SJCRH30 (cell line): Measurements from ENCODE around the gene KCNH8. TPM values are rescaled to one million over a fixed set of nuclear protein-coding genes. Genes with fewer than 3 reads are reported as not detected.

ENCODE experiments used
- DNase-seq, 2 experiments: peaks; one replicate each; pipeline ENCODE4 v3.0.0-alpha.2; 2015 to 2020
- H3K27ac ChIP-seq: fragments of 250-450 bp; sonication (Bioruptor Pico); 2 replicates; pipeline ENCODE4 v1.5.1; 2020; ENCODE audit warnings: mild to moderate bottlenecking, moderate library complexity
- H3K27me3 ChIP-seq: fragments of 250-450 bp; sonication (Bioruptor Pico); 2 replicates; pipeline ENCODE4 v1.5.1; 2020; ENCODE audit warnings: mild to moderate bottlenecking, moderate library complexity
- H3K36me3 ChIP-seq: fragments of 250-450 bp; sonication (Bioruptor Pico); 2 replicates; pipeline ENCODE4 v1.5.1; 2020; ENCODE audit warnings: mild to moderate bottlenecking, moderate library complexity
- H3K4me1 ChIP-seq: fragments of 250-450 bp; sonication (Bioruptor Pico); 2 replicates; pipeline ENCODE4 v1.5.1; 2020; ENCODE audit warnings: mild to moderate bottlenecking, moderate library complexity
- H3K4me3 ChIP-seq: fragments of 250-450 bp; sonication (Bioruptor Pico); 2 replicates; pipeline ENCODE4 v1.5.1; 2020; ENCODE audit warnings: mild to moderate bottlenecking, moderate library complexity
- H3K9me3 ChIP-seq: fragments of 250-450 bp; sonication (Bioruptor Pico); replicated peaks from 2 replicates; pipeline ENCODE4 v1.5.1; 2020; ENCODE audit warnings: mild to moderate bottlenecking, moderate library complexity
- total RNA-seq: library from RNA; depleted of rRNA; stranded (reverse); fragments of >200 nt; shearing (Covaris generic); gene quantifications from 2 replicates; pipeline ENCODE4 v1.2.3, GENCODE V29; 2014

Gene KCNH8
- total RNA-seq, 1 experiment from 2014 or later, result not detected

GRCh38 chr3:19428729-19429128 lies 280.4 kb downstream of the KCNH8 start:
- H3K9me3 ChIP-seq, result no peaks in the 10 kb centered on the region
- no peaks in the 10 kb centered on the region for H3K27me3 ChIP-seq
- DNase-seq, result no peak
- no peak overlapping the region for H3K4me3 ChIP-seq
- H3K27ac ChIP-seq, result no peak overlapping the region
- H3K36me3 ChIP-seq, result no peaks in the 10 kb centered on the region
- H3K4me1 ChIP-seq, result no peaks in the 10 kb centered on the region

- H3K4me3 ChIP-seq, result no peak overlapping the region
- H3K9me3 ChIP-seq, result no peaks in the 10 kb centered on the region
- no peaks in the 10 kb centered on the region for H3K27me3 ChIP-seq
- H3K36me3 ChIP-seq, result no peaks in the 10 kb centered on the region
- no peak for DNase-seq
- no peaks in the 10 kb centered on the region for H3K4me1 ChIP-seq
- no peak overlapping the region for H3K27ac ChIP-seq
These were observed 284.4 kb downstream of the KCNH8 start for GRCh38 chr3:19432669-19433068.

- no peak overlapping the region for H3K27ac ChIP-seq
- no peaks in the 10 kb centered on the region for H3K27me3 ChIP-seq
- no peaks in the 10 kb centered on the region for H3K9me3 ChIP-seq
- H3K36me3 ChIP-seq, result no peaks in the 10 kb centered on the region
- no peaks in the 10 kb centered on the region for H3K4me1 ChIP-seq
- DNase-seq, result no peak
- H3K4me3 ChIP-seq, result no peak overlapping the region
These were observed 288.4 kb downstream of the KCNH8 start for GRCh38 chr3:19436746-19437145.

- Histone ChIP-seq H3K4me1 (no peaks in the 10 kb centered on the region), H3K4me3 (no peak overlapping the region), H3K36me3 (no peaks in the 10 kb centered on the region), H3K27me3 (no peaks in the 10 kb centered on the region), H3K9me3 (no peaks in the 10 kb centered on the region), H3K27ac (no peak overlapping the region)
- no peak for DNase-seq
These were observed 291.6 kb downstream of the KCNH8 start for GRCh38 chr3:19439944-19440343.

- DNase-seq, result no peak
- Histone ChIP-seq H3K4me3 (no peak overlapping the region), H3K27ac (no peak overlapping the region), H3K9me3 (no peaks in the 10 kb centered on the region), H3K4me1 (no peaks in the 10 kb centered on the region), H3K36me3 (no peaks in the 10 kb centered on the region), H3K27me3 (no peaks in the 10 kb centered on the region)
These were observed 297.8 kb downstream of the KCNH8 start for GRCh38 chr3:19446138-19446537.

- Histone ChIP-seq H3K4me1 (no peaks in the 10 kb centered on the region), H3K4me3 (no peak overlapping the region), H3K9me3 (no peaks in the 10 kb centered on the region), H3K27me3 (no peaks in the 10 kb centered on the region), H3K36me3 (no peaks in the 10 kb centered on the region), H3K27ac (no peak overlapping the region)
- DNase-seq, result no peak
These were observed 298.4 kb downstream of the KCNH8 start for GRCh38 chr3:19446687-19447086.

GRCh38 chr3:19455546-19455945 lies 307.2 kb downstream of the KCNH8 start:
- Histone ChIP-seq H3K36me3 (no peaks in the 10 kb centered on the region), H3K27me3 (no peaks in the 10 kb centered on the region), H3K4me1 (no peaks in the 10 kb centered on the region), H3K9me3 (no peaks in the 10 kb centered on the region), H3K27ac (no peak overlapping the region), H3K4me3 (no peak overlapping the region)
- DNase-seq, result no peak

GRCh38 chr3:19456738-19457137 lies 308.4 kb downstream of the KCNH8 start:
- no peaks in the 10 kb centered on the region for H3K27me3 ChIP-seq
- no peaks in the 10 kb centered on the region for H3K9me3 ChIP-seq
- no peak for DNase-seq
- H3K4me1 ChIP-seq, result no peaks in the 10 kb centered on the region
- H3K4me3 ChIP-seq, result no peak overlapping the region
- H3K27ac ChIP-seq, result no peak overlapping the region
- H3K36me3 ChIP-seq, result no peaks in the 10 kb centered on the region

GRCh38 chr3:19457449-19457848 lies 309.1 kb downstream of the KCNH8 start:
- H3K27ac ChIP-seq, result no peak overlapping the region
- DNase-seq, result no peak
- no peaks in the 10 kb centered on the region for H3K27me3 ChIP-seq
- no peak overlapping the region for H3K4me3 ChIP-seq
- no peaks in the 10 kb centered on the region for H3K36me3 ChIP-seq
- H3K4me1 ChIP-seq, result no peaks in the 10 kb centered on the region
- H3K9me3 ChIP-seq, result no peaks in the 10 kb centered on the region

- Histone ChIP-seq H3K9me3 (no peaks in the 10 kb centered on the region), H3K4me1 (no peaks in the 10 kb centered on the region), H3K4me3 (no peak overlapping the region), H3K27me3 (no peaks in the 10 kb centered on the region), H3K36me3 (no peaks in the 10 kb centered on the region), H3K27ac (no peak overlapping the region)
- DNase-seq, result no peak
These were observed 319.5 kb downstream of the KCNH8 start for GRCh38 chr3:19467761-19468160.

GRCh38 chr3:19471138-19471537 lies 322.8 kb downstream of the KCNH8 start:
- H3K27ac ChIP-seq, result no peak overlapping the region
- H3K27me3 ChIP-seq, result no peaks in the 10 kb centered on the region
- H3K9me3 ChIP-seq, result no peaks in the 10 kb centered on the region
- no peak for DNase-seq
- H3K36me3 ChIP-seq, result no peaks in the 10 kb centered on the region
- no peaks in the 10 kb centered on the region for H3K4me1 ChIP-seq
- no peak overlapping the region for H3K4me3 ChIP-seq

GRCh38 chr3:19473971-19474580 lies 325.8 kb downstream of the KCNH8 start:
- Histone ChIP-seq H3K4me3 (no peak overlapping the region), H3K27ac (no peak overlapping the region), H3K27me3 (no peaks in the 10 kb centered on the region), H3K4me1 (no peaks in the 10 kb centered on the region), H3K36me3 (no peaks in the 10 kb centered on the region), H3K9me3 (no peaks in the 10 kb centered on the region)
- no peak for DNase-seq

- H3K4me1 ChIP-seq, result no peaks in the 10 kb centered on the region
- H3K27me3 ChIP-seq, result no peaks in the 10 kb centered on the region
- no peak for DNase-seq
- no peaks in the 10 kb centered on the region for H3K36me3 ChIP-seq
- no peak overlapping the region for H3K4me3 ChIP-seq
- no peak overlapping the region for H3K27ac ChIP-seq
- no peaks in the 10 kb centered on the region for H3K9me3 ChIP-seq
These were observed 328.0 kb downstream of the KCNH8 start for GRCh38 chr3:19476281-19476680.

GRCh38 chr3:19485267-19485666 lies 337.0 kb downstream of the KCNH8 start:
- Histone ChIP-seq H3K9me3 (no peaks in the 10 kb centered on the region), H3K4me3 (no peak overlapping the region), H3K27ac (no peak overlapping the region), H3K27me3 (no peaks in the 10 kb centered on the region), H3K36me3 (no peaks in the 10 kb centered on the region), H3K4me1 (no peaks in the 10 kb centered on the region)
- no peak for DNase-seq

- no peaks in the 10 kb centered on the region for H3K27me3 ChIP-seq
- H3K9me3 ChIP-seq, result no peaks in the 10 kb centered on the region
- H3K4me1 ChIP-seq, result no peaks in the 10 kb centered on the region
- no peak overlapping the region for H3K27ac ChIP-seq
- H3K36me3 ChIP-seq, result no peaks in the 10 kb centered on the region
- H3K4me3 ChIP-seq, result no peak overlapping the region
- no peak for DNase-seq
These were observed 339.1 kb downstream of the KCNH8 start for GRCh38 chr3:19487386-19487785.

- DNase-seq, result no peak
- H3K4me3 ChIP-seq, result no peak overlapping the region
- no peak overlapping the region for H3K27ac ChIP-seq
- H3K27me3 ChIP-seq, result no peaks in the 10 kb centered on the region
- no peaks in the 10 kb centered on the region for H3K36me3 ChIP-seq
- no peaks in the 10 kb centered on the region for H3K4me1 ChIP-seq
- no peaks in the 10 kb centered on the region for H3K9me3 ChIP-seq
These were observed 340.6 kb downstream of the KCNH8 start for GRCh38 chr3:19488939-19489338.
